Hematopoietic multipotent progenitor cell treated with erythropoietin and hydrocortisone succinate and interleukin-3 and kit ligand, for 15 days (in vitro differentiated cells): Measurements from ENCODE around the gene ZNF486.
"Not testable (repeated sequence)": the region's sequence is repeated elsewhere in the genome, so short reads cannot be mapped to it uniquely, and the experiment has no call there.

ENCODE experiments used
- DNase-seq: peaks from one replicate; pipeline ENCODE4 v3.0.0-alpha.2; 2015; ENCODE audit warnings: low spot score

The ZNF486 gene

DNA sequence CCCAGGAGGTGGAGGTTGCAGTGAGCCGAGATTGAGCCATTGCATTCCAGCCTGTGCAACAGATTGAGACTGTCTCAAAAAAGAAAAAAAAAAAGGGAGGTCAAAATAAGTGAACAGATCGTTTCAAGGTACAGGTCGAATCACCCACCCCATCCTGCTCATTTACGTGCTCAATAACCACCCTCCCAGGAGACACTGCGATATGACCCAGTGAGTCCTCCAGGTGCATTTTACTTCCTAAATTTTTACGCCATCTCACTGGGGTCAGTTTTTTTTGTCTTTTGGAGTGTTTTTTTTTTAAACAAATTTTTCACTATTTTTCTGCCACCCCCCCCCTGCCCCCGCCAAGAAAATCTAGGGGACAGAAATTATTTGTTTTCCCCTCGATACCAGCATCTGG lies 68.1 kb downstream of the ZNF486 start:
- no peak for DNase-seq

DNA sequence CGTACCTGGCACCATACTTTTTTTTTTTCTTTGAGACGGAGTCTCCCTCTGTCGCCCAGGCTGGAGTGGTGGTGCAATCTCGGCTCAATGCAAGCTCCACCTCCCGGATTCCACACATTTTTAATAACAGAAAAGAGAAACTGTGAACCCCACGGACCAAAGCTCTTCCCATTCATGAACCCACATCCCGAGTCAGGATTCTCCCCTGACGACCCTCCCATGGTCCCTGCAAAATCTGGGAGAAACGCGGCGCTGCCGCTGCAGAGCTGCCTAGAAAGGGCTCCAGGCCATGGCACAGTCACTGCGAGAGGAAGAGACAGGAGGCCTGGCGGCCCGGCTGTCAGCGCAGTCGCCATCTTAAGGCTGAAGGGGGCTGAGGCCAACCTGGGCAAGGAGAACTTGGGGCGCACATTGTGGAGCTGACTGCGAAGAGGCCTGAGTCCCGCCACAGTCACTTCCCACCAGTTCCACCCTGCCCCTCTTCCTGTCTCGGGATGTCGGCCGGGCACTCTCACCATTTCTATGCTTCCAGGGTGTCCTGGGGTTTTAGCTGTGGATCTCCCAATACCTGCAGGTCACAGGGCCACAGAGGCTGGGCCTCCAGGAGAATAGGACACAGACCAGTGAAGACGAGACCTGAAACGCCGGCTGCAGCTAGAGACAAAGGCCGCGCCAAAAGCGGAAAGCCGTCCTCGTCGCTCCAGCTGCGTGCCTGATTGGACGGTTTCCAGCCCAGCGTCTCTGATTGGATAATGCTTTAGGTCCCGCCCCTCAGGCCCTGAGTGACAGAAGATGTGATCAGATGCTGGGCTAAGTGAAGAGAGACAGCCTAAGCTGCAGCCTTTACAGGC lies 71.0 kb downstream of the ZNF486 start:
- no peak for DNase-seq

DNA sequence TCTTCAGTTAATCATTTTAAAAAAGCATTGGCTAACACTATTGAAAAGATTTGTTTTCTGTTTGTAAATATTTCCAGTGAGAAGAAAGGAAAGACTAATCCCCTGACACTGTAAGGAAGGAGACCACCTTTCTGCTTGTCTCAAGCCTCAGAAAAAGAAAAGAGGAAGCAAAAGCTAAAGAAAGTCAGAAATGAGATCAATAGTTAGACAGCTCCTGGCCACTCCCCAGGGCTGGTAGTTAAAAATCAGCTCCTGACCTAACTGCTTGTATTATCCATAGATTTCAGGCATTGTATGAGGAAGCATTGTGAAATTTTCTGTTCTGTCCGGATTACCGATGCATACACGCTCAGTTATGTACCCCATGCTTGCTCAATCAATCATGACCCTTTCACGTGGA lies 76.6 kb downstream of the ZNF486 start:
- DNase-seq, result no peak

DNA sequence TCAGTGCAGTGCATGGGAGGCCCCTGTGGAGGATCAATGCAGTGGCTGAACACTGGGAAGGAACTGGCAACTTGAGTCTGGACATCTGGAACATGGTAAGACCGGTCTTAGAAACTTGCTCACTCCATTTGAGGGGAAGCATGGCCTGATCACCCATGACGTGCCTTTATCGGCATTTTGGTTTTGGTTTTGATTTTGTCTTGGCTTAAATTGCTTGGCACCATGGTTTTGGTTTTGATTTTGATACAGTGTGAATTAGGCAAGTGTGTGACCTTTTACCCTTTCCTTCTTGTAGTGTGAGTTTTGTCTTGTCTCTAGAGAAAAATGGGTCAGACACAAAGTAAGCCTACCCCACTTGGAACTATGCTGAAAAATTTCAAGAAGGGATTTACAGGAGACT lies 77.3 kb downstream of the ZNF486 start:
- no peak for DNase-seq

DNA sequence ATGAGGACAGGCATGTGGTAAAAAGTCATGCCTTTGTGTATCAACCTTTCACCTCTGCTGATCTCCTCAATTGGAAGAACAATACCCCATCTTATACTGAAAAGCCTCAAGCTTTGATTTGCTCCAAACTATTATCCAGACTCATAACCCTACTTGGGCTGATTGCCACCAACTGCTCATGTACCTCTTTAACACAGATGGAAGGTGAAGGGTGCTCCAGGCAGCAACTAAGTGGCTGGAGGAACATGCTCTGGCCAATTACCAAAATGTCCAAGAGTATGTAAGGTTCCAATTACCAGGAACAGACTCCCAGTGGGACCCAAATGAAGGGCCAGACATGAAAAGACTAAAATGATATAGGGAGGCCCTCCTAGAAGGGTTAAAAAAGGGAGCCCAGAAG lies 78.3 kb downstream of the ZNF486 start:
- DNase-seq, result no peak

DNA sequence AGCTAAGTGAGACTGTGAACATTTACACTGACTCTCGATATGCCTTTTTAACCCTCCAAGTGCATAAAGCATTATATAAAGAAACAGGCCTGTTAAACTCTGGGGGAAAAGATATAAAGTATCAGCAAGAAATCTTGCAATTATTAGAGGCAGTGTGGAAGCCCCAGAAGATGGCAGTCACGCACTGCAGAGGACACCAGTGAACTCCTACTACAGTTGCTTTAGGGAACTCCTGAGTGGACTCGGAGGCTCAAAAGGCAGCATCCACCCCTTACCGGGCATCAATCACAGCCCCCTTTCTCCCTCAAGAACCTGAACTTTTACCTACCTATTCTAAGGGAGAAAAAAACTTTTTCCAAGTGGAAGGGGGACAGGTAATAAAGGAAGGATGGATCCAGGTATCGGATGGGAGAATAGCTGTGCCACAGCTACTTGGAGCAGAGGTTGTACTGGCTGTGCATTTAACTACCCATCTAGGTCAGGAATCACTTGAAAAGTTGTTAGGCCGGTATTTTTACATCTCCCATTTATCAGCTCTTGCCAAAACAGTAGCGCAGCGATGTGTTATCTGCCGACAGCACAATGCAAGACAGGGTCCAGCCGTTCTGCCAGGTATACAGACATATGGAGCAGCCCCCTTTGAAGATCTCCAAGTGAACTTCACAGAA lies 80.1 kb downstream of the ZNF486 start:
- DNase-seq, result no peak

DNA sequence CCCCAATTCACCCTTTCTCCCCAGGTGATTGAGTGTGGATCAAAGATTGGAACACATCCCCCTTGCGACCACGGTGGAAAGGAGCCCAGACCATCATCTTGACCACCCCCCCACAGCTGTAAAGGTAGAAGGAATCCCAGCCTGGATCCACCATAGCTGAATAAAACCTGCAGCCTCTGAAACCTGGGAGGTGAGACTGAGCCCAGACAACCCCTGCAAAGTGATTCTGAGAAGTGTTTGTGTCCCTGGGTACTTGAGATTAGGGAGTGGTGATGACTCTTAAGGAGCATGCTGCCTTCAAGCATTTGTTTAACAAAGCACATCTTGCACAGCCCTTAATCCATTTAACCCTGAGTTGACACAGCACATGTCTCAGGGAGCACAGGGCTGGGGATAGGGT lies 81.2 kb downstream of the ZNF486 start:
- DNase-seq, result not testable (repeated sequence)
